Renal cortical epithelial cell (primary cell): Measurements from ENCODE around the gene MAST1. TPM values are rescaled to one million over a fixed set of nuclear protein-coding genes. Genes with fewer than 3 reads are reported as not detected.
"Not testable (repeated sequence)": the region's sequence is repeated elsewhere in the genome, so short reads cannot be mapped to it uniquely, and the experiment has no call there.

Experiments used
- DNase-seq: peaks from one replicate; pipeline ENCODE4 v3.0.0-alpha.2; 2011; ENCODE audit warnings: low read depth
- total RNA-seq: library from RNA; depleted of rRNA; stranded (reverse); fragments of >200 nt; gene quantifications from 2 replicates; pipeline ENCODE4 v1.2.3, GENCODE V29; 2014

The MAST1 gene
- total RNA-seq, 1 donor from 2014 or later = 0.20 TPM

GRCh38 chr19:12872255-12872654, 33.9 kb downstream of the MAST1 start:
- no peak for DNase-seq

GRCh38 chr19:12872941-12873890, 34.9 kb downstream of the MAST1 start:
- DNase-seq = peak; percentile 84

- no peak for DNase-seq
Measured at GRCh38 chr19:12873891-12874745, 35.8 kb downstream of the MAST1 start.

- DNase-seq = no peak
Measured at GRCh38 chr19:12875086-12875485, 36.8 kb downstream of the MAST1 start.

GRCh38 chr19:12880551-12881171, 42.3 kb downstream of the MAST1 start:
- no peak for DNase-seq

GRCh38 chr19:12881172-12881808, 43.0 kb downstream of the MAST1 start, which contains the start of gene DNASE2:
TSS of gene DNASE2 (minus strand) at chr19:12881449. CDS start at chr19:12881375, 74 bp downstream.
- DNase-seq = peak; percentile 79

- DNase-seq = no peak
Measured at GRCh38 chr19:12882589-12882988, 44.3 kb downstream of the MAST1 start.

GRCh38 chr19:12884202-12884601, 45.9 kb downstream of the MAST1 start:
- no peak for DNase-seq

GRCh38 chr19:12884627-12884925, 46.3 kb downstream of the MAST1 start:
- no peak for DNase-seq

GRCh38 chr19:12884926-12885748, 46.8 kb downstream of the MAST1 start:
- DNase-seq = no peak

- no peak for DNase-seq
Measured at GRCh38 chr19:12885749-12886650, 47.7 kb downstream of the MAST1 start.

GRCh38 chr19:12886651-12886968, 48.3 kb downstream of the MAST1 start:
- DNase-seq = no peak

GRCh38 chr19:12886969-12887747, 48.8 kb downstream of the MAST1 start, which contains the start of gene KLF1:
TSS of gene KLF1 (minus strand) at chr19:12887201. CDS start at chr19:12887140, 61 bp downstream.
- DNase-seq = no peak

- DNase-seq = no peak
Measured at GRCh38 chr19:12888006-12888603, 49.8 kb downstream of the MAST1 start.

GRCh38 chr19:12890299-12890786, 52.0 kb downstream of the MAST1 start:
- not testable (repeated sequence) for DNase-seq

- peak; percentile 97 for DNase-seq
Measured at GRCh38 chr19:12890787-12891552, 52.7 kb downstream of the MAST1 start, which contains the start of gene GCDH. TSS of gene GCDH (plus strand) at chr19:12891160. CDS start at chr19:12891305, 145 bp downstream.

- DNase-seq = no peak
Measured at GRCh38 chr19:12891553-12892021, 53.3 kb downstream of the MAST1 start.
